Endothelial cell of umbilical vein (primary cell): ENCODE data around the gene KLF3. TPM values are rescaled to one million over a fixed set of nuclear protein-coding genes. Genes with fewer than 3 reads are reported as not detected.

Experiments
- BruUV-seq: library from RNA; stranded (reverse); fragments of 400-500 nt; replicated peaks from 2 replicates; lab custom pipeline; 2021; lab: Mats Ljungman, UMichigan
- CTCF ChIA-PET: fragments of 300-600, 350-600 bp; sonication (Branson Sonifier 250); formaldehyde crosslinking; loops from one replicate; lab custom pipeline; 2021; ENCODE audit warnings: antibody characterized with exemption, inconsistent platforms; lab: Charles Lee
- POLR2A ChIA-PET: fragments of 300-600, 350-600 bp; sonication (Branson Sonifier 250); formaldehyde crosslinking; loops from one replicate; lab custom pipeline; 2021; ENCODE audit warnings: antibody characterized with exemption, inconsistent platforms; lab: Charles Lee
- DNase-seq: peaks from one replicate; pipeline ENCODE4 v3.0.0-alpha.2; 2011; ENCODE audit warnings: low read depth, low spot score
- FAIRE-seq: peaks from 2 replicates; lab custom pipeline; 2011; peaks lifted over from hg19 to GRCh38; lab: Jason Lieb, UNC
- H2AFZ ChIP-seq: 2 replicates; pipeline ENCODE4 v1.6.0; 2012; ENCODE audit warnings: low read depth, low read length, control low read depth, inconsistent platforms
- H3K27ac ChIP-seq: 2 replicates; pipeline ENCODE4 v1.5.1; 2011; ENCODE audit warnings: low read depth, mild to moderate bottlenecking, control low read depth, low read length, moderate library complexity; ENCODE audit not compliant: insufficient read depth
- H3K27me3 ChIP-seq, 2 experiments: 2 replicates each; pipeline versions ENCODE4 v1.6.0 to v1.6.1; 2011; ENCODE audit warnings: low read length in 2 of 2, mixed read lengths in 1 of 2; ENCODE audit not compliant: control insufficient read depth in 2 of 2, insufficient read depth in 2 of 2
- H3K36me3 ChIP-seq, 2 experiments: 2 replicates in 1 of 2; 3 replicates in 1 of 2; pipeline ENCODE4 v1.5.1; 2011; ENCODE audit warnings: low read length in 2 of 2, mild to moderate bottlenecking in 1 of 2, moderate library complexity in 1 of 2; ENCODE audit not compliant: control insufficient read depth in 2 of 2, insufficient read depth in 2 of 2; ENCODE audit errors: extremely low read depth in 1 of 2
- H3K4me1 ChIP-seq: 3 replicates; pipeline ENCODE4 v1.5.1; 2011; ENCODE audit warnings: mild to moderate bottlenecking, low read length; ENCODE audit not compliant: control insufficient read depth, insufficient read depth; ENCODE audit errors: extremely low read depth
- H3K4me2 ChIP-seq: 2 replicates; pipeline ENCODE4 v1.6.1; 2011; ENCODE audit warnings: low read length, control low read depth, mixed read lengths; ENCODE audit not compliant: insufficient read depth
- H3K4me3 ChIP-seq, 3 experiments: fragments of 200-600 bp in 1 of 3; sonication (generic), shearing (Covaris generic) in 1 of 3; replicated peaks in 1 of 3; 2 replicates each; pipeline ENCODE4 v1.5.1; 2011 to 2016; ENCODE audit warnings: control low read depth in 3 of 3, low read length in 3 of 3, mild to moderate bottlenecking in 2 of 3, inconsistent platforms in 1 of 3, low read depth in 1 of 3, moderate library complexity in 1 of 3; ENCODE audit not compliant: insufficient read depth in 1 of 3
- H3K79me2 ChIP-seq: 2 replicates; pipeline ENCODE4 v1.6.0; 2012; ENCODE audit warnings: low read length, inconsistent platforms; ENCODE audit not compliant: control insufficient read depth, insufficient read depth
- H3K9ac ChIP-seq: replicated peaks from 2 replicates; pipeline ENCODE3; 2011; ENCODE audit warnings: low read length, control low read depth; ENCODE audit not compliant: insufficient read depth; ENCODE audit errors: extremely low read depth
- H3K9me1 ChIP-seq: replicated peaks from 3 replicates; pipeline ENCODE4 v1.6.0; 2011; ENCODE audit warnings: mild to moderate bottlenecking, low read length; ENCODE audit not compliant: control insufficient read depth, insufficient read depth; ENCODE audit errors: extremely low read depth
- H3K9me3 ChIP-seq: replicated peaks from 2 replicates; pipeline ENCODE4 v1.5.1; 2012; ENCODE audit warnings: low read length, inconsistent platforms; ENCODE audit not compliant: control insufficient read depth, insufficient read depth
- H4K20me1 ChIP-seq: replicated peaks from 2 replicates; pipeline ENCODE3; 2011; ENCODE audit warnings: mild to moderate bottlenecking, low read length; ENCODE audit not compliant: control insufficient read depth, insufficient read depth; ENCODE audit errors: extremely low read depth
- CTCF ChIP-seq, 2 donors: IDR thresholded peaks; 1 replicate in 1 of 2; 2 replicates in 1 of 2; pipeline ENCODE4 v1.5.1; 2011; ENCODE audit warnings: low read length in 2 of 2, mild to moderate bottlenecking in 2 of 2, moderate library complexity in 2 of 2, control low read depth in 1 of 2, inconsistent platforms in 1 of 2, low read depth in 1 of 2; ENCODE audit not compliant: insufficient read depth in 1 of 2; ENCODE audit errors: extremely low read depth in 1 of 2
- EZH2 ChIP-seq: IDR thresholded peaks from 2 replicates; pipeline ENCODE4 v1.6.1; 2012; ENCODE audit warnings: borderline replicate concordance, low read depth, mild to moderate bottlenecking, moderate library complexity, low read length, inconsistent platforms; ENCODE audit not compliant: severe bottlenecking
- FOS ChIP-seq: IDR thresholded peaks from 2 replicates; pipeline ENCODE4 v1.6.1; 2011; ENCODE audit warnings: mild to moderate bottlenecking, low read length, moderate library complexity, borderline replicate concordance; ENCODE audit not compliant: insufficient read depth
- GATA2 ChIP-seq: IDR thresholded peaks from 2 replicates; pipeline ENCODE4 v1.7.0; 2011; ENCODE audit warnings: low read depth, mild to moderate bottlenecking, moderate library complexity, mixed read lengths, low read length; ENCODE audit not compliant: insufficient read length, insufficient read depth
- JUN ChIP-seq: IDR thresholded peaks from 2 replicates; pipeline ENCODE4 v1.6.1; 2011; ENCODE audit warnings: borderline replicate concordance, low read depth; ENCODE audit not compliant: insufficient read length, insufficient read depth
- MAX ChIP-seq: IDR thresholded peaks from 2 replicates; pipeline ENCODE4 v1.6.1; 2011; ENCODE audit not compliant: insufficient read depth, insufficient read length
- MYC ChIP-seq: IDR thresholded peaks from one replicate; pipeline ENCODE4 v1.6.1; 2011; ENCODE audit warnings: mild to moderate bottlenecking, low read depth, low read length
- POLR2A ChIP-seq: IDR thresholded peaks from 2 replicates; pipeline ENCODE4 v1.6.1; 2012; ENCODE audit warnings: low read depth, mild to moderate bottlenecking, control low read depth, low read length
- POLR2AphosphoS5 ChIP-seq: IDR thresholded peaks from 2 replicates; pipeline ENCODE4 v1.6.1; 2012; ENCODE audit warnings: low read depth, mild to moderate bottlenecking, control low read depth, low read length, moderate library complexity; ENCODE audit not compliant: insufficient read depth
- dilution Hi-C: fragments of 300-500 bp; cut with MboI; formaldehyde crosslinking; loops from one replicate; pipeline ENCODE4 v1.15.0; 2019; ENCODE audit warnings: low sequenced_read_pairs; ENCODE audit not compliant: extremely low pct_ligation_motif_present
- intact Hi-C: fragments of 100-400 bp; cut with micrococcal nuclease; formaldehyde crosslinking; loops from one replicate; pipeline ENCODE4 v1.10.0; 2022
- polyA plus RNA-seq, 4 experiments: library from polyadenylated mRNA; depleted of rRNA in 3 of 4; stranded (reverse) in 3 of 4; unstranded in 1 of 4; fragments of >200 nt; gene quantifications; 2 replicates each; pipeline versions ENCODE4 v1.2.1 to v1.2.3, GENCODE V29; 2011 to 2012; ENCODE audit warnings: missing spikeins in 1 of 4
- total RNA-seq: library from RNA; stranded (reverse); gene quantifications from 2 replicates; pipeline ENCODE4 v1.2.3, GENCODE V29; 2021

The KLF3 gene
- total and polyA plus RNA-seq, 2 donors (not counting 3 experiments of a cell fraction or from before 2014, with no cell fraction given), result 27.7 to 50.5 TPM

- CTCF ChIA-PET, result interaction anchor here (1.0 to 6.8 kb wide), 6 partner anchors 9 to 661 kb away, joined by 3 to 104 read pairs (median 6); no protein-coding TSS in a partner anchor
- H3K9ac ChIP-seq, result no peak overlapping the region
- H3K9me1 ChIP-seq, result no peaks in the 10 kb centered on the region
- H3K4me1 ChIP-seq, result no peaks in the 10 kb centered on the region
- H3K36me3 ChIP-seq, result no peaks in the 10 kb centered on the region
- POLR2A ChIA-PET, result no interaction called here
- H3K4me3 ChIP-seq, result no peak overlapping the region
- no TSS peak for BruUV-seq
- H3K27ac ChIP-seq, result no peak overlapping the region
- DNase-seq, result no peak
- no peaks in the 10 kb centered on the region for H3K79me2 ChIP-seq
- dilution Hi-C loops, result no loop called here
- no peak overlapping the region for H3K4me2 ChIP-seq
- H3K9me3 ChIP-seq, result no peaks in the 10 kb centered on the region
- intact Hi-C loops, result loop anchor here (10.0 kb wide), 1 partner anchor 226 kb away; no protein-coding TSS in a partner anchor
- no peak overlapping the region for H2AFZ ChIP-seq
- H3K27me3 ChIP-seq, result peaks cover 0 to 2% of the 10 kb centered on the region in 2 experiments
- no peak for FAIRE-seq
- TF ChIP-seq POLR2A (no peak), CTCF (IDR thresholded peaks at IDR 0.05; ENCODE audit: extremely low read depth in 1 of 2, insufficient read depth in 1 of 2, low read depth in 1 of 2, low read length in 2 of 2) (no peak), POLR2AphosphoS5 (no peak), MAX (no peak), FOS (no peak), GATA2 (no peak), MYC (no peak), JUN (no peak), EZH2 (no peak)
- H4K20me1 ChIP-seq, result no peaks in the 10 kb centered on the region
Measured at GRCh38 chr4:38730493-38730829, 66.5 kb downstream of the KLF3 start.
